Posterior vena cava (tissue), 2 donors: ENCODE measurements around the gene C5AR2. TPM values are rescaled to one million over a fixed set of nuclear protein-coding genes. Genes with fewer than 3 reads are reported as not detected.
"Not testable (repeated sequence)": the region's sequence is repeated elsewhere in the genome, so short reads cannot be mapped to it uniquely, and the experiment has no call there.

ENCODE experiments used
- DNase-seq: peaks from one replicate; pipeline ENCODE4 v3.0.0-alpha.2; 2020; ENCODE audit warnings: low spot score
- intact Hi-C, 2 donors: fragments of 100-400 bp; cut with DNase I; formaldehyde crosslinking; loops; one replicate each; pipeline versions ENCODE4 v1.14.1 to v1.14.2; 2022 to 2023
- total RNA-seq, 2 donors: library from RNA; stranded (reverse); fragmentation: NEBNext Ultra II Directional; extraction: Animal tissue kit (Norgen Biotek cat#: 25700); gene quantifications; one replicate each; pipeline ENCODE4 v1.2.1, GENCODE V29; 2021
- donor health status: DM: yes; HTN: yes; CAD: no.
- donor health status: DM: yes; HTN: yes; CAD: no.

Gene C5AR2
- total RNA-seq, 2 donors from 2014 or later, result 2.7 to 8.2 TPM

GRCh38 chr19:47319923-47320871 lies 11.8 kb upstream of the C5AR2 start:
- intact Hi-C loops, result no loop called here
- DNase-seq, result no peak

DNA sequence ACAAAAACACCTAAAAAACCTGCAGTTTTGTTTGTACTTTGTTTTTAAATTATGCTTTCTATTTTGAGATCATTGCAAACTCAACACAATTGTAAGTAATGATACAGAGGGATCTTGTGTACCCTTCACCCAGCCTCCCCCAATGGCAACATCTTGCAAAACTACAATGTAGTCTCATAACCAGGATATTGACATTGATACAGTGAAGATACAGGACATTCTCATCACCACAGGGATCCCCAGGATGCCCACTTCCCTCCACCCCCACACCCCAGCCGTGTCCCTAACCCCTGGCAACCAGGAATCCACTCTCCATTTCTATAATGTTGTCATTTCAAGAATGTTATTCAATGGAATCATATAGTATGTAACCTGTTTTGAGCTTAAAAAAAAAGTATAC lies 10.3 kb upstream of the C5AR2 start:
- intact Hi-C loops, result no loop called here
- no peak for DNase-seq

DNA sequence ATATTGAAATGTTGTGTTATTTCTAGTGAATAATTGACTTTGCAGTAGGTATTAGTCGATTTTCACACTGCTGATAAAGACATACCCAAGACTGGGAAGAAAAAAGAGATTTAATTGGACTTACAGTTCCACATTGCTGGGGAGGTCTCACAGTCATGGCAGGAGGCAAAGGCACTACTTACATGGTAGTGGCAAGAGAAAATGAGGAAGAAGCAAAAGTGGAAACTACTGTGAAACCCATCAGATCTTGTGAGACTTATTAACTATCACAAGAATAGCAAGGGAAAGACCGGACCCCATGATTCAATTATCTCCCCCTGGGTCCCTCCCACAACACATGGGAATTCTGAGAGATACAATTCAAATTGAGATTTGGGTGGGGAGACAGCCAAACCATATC lies 9.9 kb upstream of the C5AR2 start:
- intact Hi-C loops, result no loop called here
- DNase-seq, result no peak

GRCh38 chr19:47323409-47323808 lies 8.6 kb upstream of the C5AR2 start:
- intact Hi-C loops, result no loop called here
- DNase-seq, result no peak

DNA sequence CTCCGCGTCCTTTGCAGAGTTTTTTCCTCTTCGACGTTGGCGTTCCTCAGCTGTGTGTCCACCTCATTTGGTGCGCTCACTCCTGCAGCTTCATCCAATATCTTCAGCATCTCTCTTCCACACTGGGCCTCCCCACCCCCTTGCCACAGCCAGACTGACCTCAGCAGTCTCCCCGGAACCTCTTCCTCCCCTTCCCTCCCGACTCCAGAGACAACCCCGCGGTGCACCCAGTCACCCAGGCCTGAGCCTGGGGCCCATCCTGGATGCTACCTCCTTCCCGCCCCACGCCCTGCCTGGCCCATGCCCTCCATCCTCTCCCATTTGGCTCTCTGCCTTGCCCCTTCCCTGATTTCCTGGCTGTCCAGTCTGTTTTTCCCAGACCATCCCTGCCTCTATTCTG lies 8.1 kb upstream of the C5AR2 start:
- no peak for DNase-seq
- intact Hi-C loops, result no loop called here

- intact Hi-C loops, result no loop called here
- no peak for DNase-seq
Measured at GRCh38 chr19:47324502-47324901, 7.5 kb upstream of the C5AR2 start.

DNA sequence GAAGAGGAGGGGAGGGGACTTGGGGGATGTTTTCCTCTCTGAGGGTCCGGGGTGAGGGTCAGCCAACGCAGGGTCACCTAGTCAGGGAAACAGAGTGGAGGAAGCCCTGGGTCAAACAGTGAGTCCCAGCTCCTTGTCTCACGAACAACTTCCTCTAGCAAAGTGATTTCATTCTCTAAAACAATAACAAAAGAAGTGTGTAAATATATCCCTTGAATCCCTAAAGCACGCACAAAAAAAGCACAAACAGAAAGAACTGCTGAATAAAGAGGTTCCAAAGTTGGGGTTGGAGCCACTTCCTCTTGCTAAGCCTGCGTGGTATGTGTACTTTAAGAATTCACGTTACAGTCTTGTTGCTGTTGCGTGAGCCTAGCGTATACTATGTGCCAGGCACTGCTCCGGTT lies 1.5 kb upstream of the C5AR2 start:
- intact Hi-C loops, result loop anchor here in 1 of 2 donors (10.0 kb wide), 1 partner anchor 1846 kb away; no protein-coding TSS in a partner anchor
- no peak for DNase-seq

DNA sequence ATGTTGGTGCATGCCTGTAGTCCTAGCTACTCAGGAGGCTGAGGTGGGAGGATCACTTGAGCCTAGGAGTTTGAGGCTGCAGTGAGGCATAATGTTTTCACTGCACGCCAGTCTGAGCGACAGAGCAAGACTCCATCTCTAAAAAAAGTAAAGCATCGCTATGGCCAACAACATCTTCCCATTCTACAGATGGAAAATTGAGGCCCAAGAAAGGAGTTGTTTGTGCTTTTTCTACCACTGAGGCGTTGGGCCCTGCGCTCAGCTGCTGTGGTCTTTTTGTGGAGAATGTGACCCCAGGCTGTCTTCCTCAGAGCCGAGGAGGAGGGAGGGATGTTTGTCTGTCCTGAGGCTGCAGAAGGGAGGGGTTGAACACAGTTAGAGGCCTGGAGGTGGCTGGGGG lies 485 bp upstream of the C5AR2 start:
- intact Hi-C loops, result loop anchor here in 1 of 2 donors (10.0 kb wide), 1 partner anchor 1847 kb away; no protein-coding TSS in a partner anchor

GRCh38 chr19:47336765-47337718 lies 5.1 kb downstream of the C5AR2 start:
- DNase-seq, result peak; percentile 91
- intact Hi-C loops, result loop anchor here in 1 of 2 donors (10.0 kb wide), 1 partner anchor 1852 kb away; no protein-coding TSS in a partner anchor

More for the DNA sequence above, 485 bp upstream of the C5AR2 start:
- no peak for DNase-seq

- no peak for DNase-seq
- intact Hi-C loops, result loop anchor here in 1 of 2 donors (10.0 kb wide), 1 partner anchor 1855 kb away; no protein-coding TSS in a partner anchor
Measured at GRCh38 chr19:47339196-47339880, 7.4 kb downstream of the C5AR2 start.

DNA sequence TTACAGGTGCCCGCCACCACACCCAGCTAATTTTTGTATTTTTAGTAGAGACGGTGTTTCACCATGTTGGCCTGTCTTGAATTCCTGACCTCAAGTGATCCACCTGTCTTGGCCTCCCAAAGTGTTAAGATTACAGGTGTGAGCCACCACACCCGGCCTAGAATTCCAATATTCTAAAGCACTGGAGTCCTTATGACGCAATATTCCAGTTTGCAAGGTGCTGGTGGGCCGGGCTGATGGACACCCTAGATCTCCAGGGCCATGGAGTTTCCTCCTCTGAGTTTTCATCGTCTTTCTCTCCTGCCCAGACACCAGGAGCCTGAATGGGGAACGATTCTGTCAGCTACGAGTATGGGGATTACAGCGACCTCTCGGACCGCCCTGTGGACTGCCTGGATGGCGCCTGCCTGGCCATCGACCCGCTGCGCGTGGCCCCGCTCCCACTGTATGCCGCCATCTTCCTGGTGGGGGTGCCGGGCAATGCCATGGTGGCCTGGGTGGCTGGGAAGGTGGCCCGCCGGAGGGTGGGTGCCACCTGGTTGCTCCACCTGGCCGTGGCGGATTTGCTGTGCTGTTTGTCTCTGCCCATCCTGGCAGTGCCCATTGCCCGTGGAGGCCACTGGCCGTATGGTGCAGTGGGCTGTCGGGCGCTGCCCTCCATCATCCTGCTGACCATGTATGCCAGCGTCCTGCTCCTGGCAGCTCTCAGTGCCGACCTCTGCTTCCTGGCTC lies 8.7 kb downstream of the C5AR2 start:
- intact Hi-C loops, result no loop called here
- no peak for DNase-seq

DNA sequence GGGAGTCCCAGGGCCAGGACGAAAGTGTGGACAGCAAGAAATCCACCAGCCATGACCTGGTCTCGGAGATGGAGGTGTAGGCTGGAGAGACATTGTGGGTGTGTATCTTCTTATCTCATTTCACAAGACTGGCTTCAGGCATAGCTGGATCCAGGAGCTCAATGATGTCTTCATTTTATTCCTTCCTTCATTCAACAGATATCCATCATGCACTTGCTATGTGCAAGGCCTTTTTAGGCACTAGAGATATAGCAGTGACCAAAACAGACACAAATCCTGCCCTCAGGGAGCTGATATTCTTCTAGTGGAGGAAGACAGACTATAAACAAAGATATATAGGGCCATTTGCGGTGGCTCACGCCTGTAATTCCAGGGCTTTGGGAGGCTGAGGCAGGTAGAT lies 9.8 kb downstream of the C5AR2 start:
- no peak for DNase-seq
- intact Hi-C loops, result no loop called here

DNA sequence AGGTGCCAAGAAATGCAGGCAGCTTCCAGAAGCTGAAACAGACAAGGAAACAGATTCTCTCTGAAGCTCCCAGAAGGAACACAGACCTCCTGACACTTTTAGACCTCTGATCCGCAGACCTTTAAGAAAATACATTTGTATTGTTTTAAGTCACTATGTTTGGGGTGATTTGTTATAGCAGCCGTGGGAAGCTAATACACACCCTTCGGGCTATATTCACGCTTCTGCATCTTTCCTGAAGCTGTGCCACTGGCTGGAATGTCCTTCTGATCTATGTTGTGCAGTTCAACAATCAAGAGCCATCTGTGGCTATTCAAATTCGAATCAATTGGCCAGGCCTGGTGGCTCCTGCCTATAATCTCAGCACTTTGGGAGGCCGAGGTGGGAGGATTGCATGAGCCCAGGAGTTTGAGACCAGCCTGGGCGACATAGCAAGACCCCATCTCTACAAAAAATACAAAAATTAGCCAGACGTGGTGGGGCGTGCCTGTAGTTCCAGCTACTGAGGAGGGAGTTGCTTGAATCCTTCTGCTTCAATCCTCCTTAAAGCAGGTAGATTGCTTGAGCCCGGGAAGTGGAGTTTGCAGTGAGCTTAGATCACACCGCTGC lies 11.3 kb downstream of the C5AR2 start:
- DNase-seq, result no peak
- intact Hi-C loops, result no loop called here

DNA sequence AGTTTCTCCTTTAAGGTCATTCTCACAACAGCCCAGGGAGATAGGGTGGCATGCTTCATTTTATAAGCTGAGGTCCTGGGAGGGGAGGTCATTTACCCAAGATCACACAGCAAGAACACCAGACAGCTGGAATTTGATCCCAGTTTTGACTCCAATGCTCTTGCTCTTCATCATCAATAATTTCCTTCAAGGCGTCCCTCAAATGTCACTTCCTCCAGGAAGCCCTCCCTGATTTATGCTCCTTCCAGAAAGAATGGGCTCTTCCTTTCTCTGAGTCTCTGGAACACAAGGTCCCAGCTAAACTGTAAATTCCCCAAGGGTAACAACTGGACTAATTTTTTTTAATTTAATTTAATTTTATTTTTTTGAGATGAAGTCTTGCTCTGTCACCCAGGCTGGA lies 12.4 kb downstream of the C5AR2 start:
- intact Hi-C loops, result no loop called here
- no peak for DNase-seq

DNA sequence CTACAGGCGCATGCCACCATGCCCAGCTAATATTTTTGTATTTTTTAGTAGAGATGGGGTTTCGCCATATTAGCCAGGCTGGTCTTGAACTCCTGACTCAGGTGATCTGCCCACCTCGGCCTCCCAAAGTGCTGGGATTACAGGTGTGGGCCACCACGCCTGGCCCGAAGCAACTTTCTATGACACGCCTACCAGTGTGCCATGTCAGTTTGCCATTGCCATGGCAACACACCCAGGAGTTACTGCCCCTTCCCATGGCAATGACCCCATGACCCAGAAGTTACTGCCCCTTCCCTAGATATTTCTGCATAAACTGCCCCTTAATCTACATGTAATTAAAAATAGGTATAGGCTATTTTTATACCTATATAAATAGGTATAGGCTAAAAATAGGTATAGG lies 14.0 kb downstream of the C5AR2 start:
- intact Hi-C loops, result not testable (repeated sequence)

DNA sequence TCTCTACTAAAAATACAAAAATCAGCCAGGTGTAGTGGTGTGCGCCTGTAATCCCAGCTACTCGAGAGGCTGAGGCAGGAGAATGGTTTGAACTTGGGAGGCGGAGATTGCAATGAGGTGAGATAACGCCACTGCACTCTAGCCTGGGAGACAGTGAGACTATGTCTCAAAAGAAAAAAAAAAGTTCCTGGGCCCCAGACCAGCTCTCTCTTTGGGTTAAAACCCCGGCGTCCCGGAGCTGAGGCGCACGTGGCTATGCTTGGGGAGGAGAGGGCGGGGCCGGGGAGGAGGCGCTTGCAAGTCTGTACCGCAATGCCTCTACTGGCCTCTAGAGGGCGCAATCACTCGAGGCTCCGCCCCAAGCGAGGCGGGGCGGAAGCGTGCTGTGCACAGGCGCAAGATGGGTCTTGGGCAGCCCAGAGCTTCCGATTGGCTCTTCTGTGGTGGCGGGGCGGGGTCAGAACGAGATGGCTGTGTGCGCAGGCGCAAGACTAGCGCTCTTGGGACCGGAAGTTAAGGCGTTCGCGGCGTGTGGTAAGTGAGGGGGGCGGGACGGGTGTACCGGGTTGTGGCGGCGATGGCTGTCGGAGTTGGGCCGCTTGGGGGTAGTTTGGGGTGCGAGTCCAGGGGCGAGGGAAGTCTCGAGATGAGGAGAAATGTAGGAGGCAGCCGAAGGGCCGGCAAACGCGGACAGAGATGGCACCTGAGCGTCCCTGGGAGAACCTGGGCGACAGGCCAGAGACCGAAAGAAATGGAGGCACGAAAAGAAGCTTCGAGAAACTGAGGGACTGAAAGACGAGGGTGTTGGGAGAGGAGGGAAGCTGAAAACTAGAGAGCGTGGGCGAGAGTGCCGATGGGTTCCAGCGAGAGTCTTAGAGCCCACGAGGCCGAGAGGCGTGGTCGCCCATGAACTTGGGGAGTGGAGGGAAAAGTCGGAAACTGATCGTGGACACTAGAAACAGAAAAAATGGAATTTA lies 17.1 kb downstream of the C5AR2 start, which contains the start of gene DHX34:
Gene DHX34 (plus strand): TSS at position 497 of the 977 bp plus-strand sequence. CDS start 3,716 bp downstream, outside the sequence.
- intact Hi-C loops, result no loop called here
- DNase-seq, result peak; percentile 100

More for the DNA sequence above, 14.0 kb downstream of the C5AR2 start:
- DNase-seq, result not testable (repeated sequence)

DNA sequence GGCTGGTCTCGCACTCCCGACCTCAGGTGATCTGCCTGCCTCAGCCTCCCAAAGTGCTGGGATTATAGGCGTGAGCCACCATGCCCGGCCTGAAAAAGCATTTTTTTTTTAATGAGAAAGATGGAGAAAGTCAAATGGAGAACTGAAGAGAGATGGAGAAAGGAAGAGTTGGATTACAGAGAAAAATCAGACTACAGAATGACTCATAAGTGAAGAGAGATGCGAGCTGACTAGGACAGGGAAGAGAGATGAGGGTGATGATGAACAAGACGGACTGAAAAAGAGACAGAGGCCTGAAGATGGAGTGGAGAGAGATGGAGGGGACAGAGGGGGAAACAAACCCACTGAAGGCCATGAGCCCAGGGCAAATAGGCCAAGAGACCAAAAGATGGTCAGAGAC lies 18.7 kb downstream of the C5AR2 start:
- DNase-seq, result no peak

More for the DNA sequence above, 18.7 kb downstream of the C5AR2 start:
- intact Hi-C loops, result no loop called here
